NCI-H187 treated with DMSO at 0.1 percent for 48 hours (cell line): ENCODE measurements around the gene GEN1.

ENCODE experiments used
- DNase-seq: peaks from one replicate; lab custom pipeline; 2025; lab: John Stamatoyannopoulos, UW

Gene GEN1

DNA sequence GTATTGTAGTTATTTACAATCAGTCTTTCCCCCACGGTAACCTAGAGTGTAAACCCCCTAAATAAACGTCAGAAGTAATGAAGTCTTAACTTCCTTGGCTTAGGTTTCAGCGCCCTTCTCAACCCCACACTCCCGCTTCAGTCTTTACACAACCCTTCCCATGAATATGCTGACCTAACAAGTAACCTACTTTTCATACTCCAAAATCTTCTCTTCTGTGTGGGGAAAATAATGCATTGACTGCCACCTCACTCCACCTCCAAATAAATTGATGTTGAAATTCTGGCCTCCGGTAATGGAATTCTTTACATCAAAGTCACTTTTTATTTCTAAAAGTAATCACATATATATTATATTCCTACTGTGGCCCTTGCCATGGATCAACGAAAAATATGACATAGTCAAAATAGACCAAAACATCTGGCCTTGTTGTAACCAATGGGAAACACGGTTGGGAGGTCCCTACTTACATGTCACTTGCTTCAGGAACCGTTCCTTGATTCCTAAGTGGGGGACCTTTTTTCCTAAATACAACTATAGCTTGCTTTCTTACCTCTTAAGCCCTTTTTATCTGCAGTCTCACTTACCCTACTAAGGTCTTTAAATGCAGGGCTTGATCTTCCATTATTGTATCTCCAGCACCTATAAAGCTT, 961 bp downstream of the GEN1 start:
- no peak for DNase-seq

GRCh38 chr2:17756668-17757067, 2.7 kb downstream of the GEN1 start:
- no peak for DNase-seq

GRCh38 chr2:17757321-17757720, 3.4 kb downstream of the GEN1 start:
- DNase-seq: no peak

DNA sequence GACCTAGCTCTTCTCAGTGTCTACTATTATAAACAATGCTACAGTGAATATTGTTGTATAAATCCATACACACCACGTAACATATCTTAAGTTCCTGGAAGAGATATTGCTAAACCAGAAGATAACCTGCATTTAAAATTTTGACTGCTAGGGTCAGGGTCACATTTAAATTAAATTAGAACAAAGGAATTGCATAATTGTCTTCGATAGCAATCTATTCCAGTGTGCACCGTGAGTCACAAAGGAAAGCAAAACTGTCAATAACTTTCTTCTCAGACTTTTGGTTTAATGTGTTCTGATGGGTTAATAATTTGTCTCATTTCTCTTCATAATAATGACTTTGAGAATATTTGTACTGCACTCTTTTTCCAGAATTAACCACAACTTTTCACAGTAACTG, 4.2 kb downstream of the GEN1 start:
- DNase-seq: no peak

DNA sequence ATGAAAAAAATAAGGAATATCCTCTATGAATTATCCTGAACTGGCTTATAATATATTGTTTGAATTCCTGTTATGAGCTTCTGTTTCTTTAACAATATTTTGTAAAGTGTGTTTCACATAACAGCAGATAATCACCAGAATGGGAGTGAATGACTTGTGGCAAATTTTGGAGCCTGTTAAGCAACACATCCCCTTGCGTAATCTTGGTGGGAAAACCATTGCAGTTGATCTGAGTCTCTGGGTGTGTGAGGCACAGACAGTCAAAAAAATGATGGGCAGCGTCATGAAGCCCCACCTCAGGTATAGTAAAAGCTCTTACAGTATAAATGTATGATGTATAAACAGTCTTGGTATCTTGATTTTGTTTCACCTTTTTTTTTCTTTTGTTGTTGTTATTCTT, 5.9 kb downstream of the GEN1 start:
- no peak for DNase-seq

DNA sequence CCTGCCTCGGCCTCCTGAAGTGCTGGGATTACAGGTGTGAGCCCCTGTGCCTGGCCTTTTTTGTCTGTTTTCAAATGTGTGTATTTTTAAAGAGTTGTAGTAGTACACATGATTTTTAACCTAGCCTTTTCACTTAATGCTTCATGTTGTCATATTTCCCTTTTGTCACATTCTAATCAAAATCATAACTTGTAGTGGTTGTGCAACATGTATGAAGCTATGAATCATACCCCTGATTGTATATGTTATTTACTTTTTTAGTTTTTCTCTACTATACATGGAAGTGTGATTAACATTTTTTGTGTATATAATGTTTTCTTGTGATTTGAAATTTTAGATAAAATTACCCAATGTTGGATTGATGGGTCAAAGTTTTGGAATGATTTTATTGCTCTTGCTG, 8.5 kb downstream of the GEN1 start:
- no peak for DNase-seq

- no peak for DNase-seq
Observed at GRCh38 chr2:17763641-17764333, 9.8 kb downstream of the GEN1 start.

GRCh38 chr2:17765398-17765797, 11.5 kb downstream of the GEN1 start:
- no peak for DNase-seq

DNA sequence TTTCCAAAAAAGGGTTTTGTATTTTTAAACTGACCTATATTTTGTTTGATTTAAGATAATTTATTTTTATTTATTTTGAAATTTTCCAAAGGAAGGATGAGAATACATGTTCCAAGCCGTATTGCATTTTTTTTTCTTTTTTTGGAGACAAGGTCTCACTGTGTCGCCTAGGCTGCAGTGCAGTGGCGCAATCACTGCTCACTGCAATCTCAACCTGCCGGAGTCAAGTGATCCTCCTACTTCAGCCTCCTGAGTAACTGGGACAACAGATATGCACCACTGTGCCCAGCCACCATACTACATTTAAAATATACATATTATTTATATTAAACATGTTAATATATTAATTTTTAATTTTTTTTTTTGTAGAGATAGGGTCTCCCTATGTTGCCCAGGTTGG, 15.0 kb downstream of the GEN1 start:
- no peak for DNase-seq

DNA sequence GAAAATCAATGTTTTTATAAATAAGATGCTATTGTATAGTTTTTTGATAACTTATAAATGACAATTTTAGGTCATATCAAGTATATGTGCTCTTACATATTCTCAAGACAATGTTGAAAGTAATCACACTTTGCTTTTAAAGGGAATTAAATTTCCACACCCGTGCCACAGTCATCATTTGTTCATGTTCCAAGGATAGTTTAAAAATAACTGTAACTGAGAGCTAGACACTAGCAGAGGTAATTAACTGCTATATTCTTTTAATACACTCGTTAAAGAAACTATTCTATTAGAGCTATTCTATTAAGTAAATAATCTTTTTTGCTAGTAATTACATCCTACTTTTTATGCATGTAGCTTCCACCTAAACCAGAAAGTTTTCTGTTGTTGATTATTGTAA, 18.0 kb downstream of the GEN1 start:
- no peak for DNase-seq

GRCh38 chr2:17772532-17772931, 18.6 kb downstream of the GEN1 start:
- no peak for DNase-seq

GRCh38 chr2:17780546-17780945, 26.6 kb downstream of the GEN1 start:
- no peak for DNase-seq

DNA sequence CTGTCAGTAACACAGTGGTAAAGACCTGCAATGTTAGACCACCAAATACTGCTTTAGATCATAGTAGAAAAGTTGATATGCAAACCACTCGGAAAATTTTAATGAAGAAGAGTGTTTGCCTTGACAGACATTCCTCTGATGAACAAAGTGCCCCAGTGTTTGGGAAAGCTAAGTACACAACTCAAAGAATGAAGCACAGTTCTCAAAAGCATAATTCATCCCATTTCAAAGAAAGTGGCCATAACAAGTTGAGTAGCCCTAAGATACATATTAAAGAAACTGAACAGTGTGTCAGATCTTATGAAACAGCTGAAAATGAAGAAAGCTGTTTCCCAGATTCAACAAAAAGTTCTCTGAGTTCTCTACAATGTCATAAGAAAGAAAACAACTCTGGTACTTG, 27.5 kb downstream of the GEN1 start:
- DNase-seq: no peak

DNA sequence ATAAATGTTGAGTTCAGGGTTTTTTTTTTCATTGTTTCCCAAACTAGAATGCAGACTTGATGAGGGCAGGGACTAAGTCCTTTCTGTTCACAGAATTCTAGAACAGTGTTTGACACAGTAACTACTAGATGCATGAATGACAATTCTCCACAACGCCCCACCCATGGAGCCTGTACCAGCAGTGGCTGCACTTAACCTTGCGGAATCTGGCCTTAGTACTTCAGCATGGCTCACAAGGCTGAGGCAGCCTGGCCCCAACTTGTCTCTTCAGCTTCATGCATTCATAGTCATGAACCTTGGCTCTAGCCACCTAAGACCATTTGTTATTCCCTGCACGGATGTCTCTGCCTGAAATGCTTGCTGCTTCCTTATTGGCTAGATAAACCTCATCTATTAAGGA, 32.8 kb downstream of the GEN1 start:
- DNase-seq: no peak

DNA sequence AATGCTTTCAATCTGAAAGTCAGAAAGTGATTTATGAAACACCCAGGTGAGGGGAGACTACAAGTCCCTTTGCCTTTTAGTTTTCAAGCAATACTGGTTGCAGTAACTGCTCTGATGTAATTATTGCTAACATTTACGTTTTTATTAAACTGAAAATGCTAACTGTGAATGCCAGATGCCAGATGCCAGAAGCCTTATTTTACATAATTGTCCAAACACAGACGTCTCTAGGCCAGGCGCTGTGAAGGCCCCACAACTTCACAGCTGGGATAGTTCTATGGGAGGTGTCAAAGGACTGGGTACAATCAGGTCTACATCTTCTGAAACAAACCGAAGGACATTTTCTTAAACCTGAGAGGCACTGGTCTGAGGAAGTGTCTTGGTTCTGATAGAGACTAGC, 34.8 kb downstream of the GEN1 start:
- DNase-seq: no peak

DNA sequence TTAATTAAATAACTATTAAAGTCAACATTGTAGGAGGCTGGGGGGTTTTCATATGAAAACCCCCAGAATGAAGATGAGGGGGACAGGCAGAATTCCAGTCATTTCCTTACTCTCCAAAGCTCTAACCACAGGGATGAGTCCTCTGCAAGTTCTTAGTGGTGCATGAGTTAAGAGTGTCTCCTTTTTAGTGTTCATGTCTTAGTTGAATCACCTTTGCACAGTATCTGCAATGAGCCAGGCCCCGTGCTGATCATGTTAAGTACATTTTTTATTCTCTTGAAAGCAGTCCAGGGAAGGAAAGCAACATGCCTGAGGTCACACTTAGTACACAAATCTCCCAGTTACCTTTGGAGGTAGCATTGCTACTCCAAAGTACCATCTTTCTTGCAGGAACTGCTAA, 36.6 kb downstream of the GEN1 start:
- DNase-seq: no peak

DNA sequence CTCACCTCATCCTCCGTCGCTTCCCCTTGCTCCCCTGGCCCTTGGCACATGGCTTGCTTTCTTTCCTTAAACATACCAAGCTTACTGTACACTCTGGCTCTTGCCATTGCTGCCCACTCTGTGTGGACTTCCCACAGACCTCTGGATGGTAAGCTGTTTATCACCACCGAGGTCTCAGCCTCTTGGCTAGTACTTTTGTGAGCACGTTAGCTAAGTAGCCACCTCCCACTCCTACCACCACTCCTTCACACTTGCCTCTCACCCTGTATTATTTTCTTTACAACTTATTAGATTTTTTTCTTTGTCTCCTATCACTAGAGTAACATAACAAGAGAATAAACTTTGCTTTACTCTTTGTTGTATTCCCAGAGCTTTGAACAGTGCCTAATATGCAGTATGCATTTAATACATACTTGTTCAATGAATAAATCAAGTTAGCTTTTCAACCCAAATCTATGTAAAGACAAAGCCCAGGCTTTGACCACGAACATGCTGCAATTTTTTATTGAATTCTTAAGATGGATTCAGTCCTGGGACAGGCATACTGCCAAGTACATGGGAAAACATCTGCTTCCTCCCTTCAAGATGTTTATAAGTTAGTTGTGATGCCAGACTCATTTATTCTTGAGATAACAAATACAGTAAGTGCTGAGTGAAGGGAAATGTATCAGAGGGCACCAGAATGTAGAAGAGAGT, 37.3 kb downstream of the GEN1 start:
- DNase-seq: no peak

- DNase-seq: no peak
Observed at GRCh38 chr2:17791817-17792130, 37.8 kb downstream of the GEN1 start.

- DNase-seq: no peak
Observed at GRCh38 chr2:17792515-17792914, 38.6 kb downstream of the GEN1 start.

- no peak for DNase-seq
Observed at GRCh38 chr2:17793296-17793695, 39.4 kb downstream of the GEN1 start.

GRCh38 chr2:17793803-17794354, 39.9 kb downstream of the GEN1 start:
- DNase-seq: no peak

DNA sequence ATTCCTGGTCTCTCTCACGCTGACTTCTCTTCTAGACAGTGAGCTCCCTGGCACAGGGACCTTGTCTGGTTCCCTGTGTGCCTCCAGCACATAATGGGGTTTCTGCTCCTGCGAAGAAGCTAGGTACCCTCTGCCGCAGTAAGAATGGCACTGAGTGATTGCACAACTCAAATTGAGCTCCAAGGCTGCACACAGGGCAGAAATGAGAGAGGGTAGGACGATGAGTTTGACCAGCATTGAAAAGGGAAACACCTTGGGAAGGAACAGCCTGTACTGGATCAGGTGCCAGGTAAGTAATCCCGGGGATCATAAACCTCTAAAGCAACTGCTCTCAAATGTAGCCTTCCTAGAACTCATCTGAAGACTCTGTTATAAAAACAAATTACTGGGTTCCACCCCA, 41.4 kb downstream of the GEN1 start:
- no peak for DNase-seq

DNA sequence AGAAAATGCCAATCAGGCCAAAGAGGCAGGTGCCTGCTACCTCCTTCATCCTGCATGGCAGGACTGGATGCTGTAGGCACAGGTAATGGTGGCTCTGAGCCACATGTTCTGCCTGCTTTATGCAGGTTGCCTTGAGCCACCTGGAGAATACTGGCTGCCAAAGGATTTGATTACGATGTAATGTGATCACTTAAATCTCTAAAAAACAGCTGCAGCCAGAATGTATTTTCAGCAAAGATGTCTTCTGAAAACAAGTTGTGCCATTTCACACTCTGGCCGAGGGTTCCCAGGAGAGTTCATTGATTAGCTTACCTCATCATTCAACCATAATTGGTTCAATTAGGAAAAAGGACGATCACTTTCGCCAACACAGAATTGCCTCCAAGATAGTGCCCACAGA, 44.4 kb downstream of the GEN1 start:
- DNase-seq: no peak
